ENCODE data around the gene TMEM30A.

The TMEM30A gene

DNA sequence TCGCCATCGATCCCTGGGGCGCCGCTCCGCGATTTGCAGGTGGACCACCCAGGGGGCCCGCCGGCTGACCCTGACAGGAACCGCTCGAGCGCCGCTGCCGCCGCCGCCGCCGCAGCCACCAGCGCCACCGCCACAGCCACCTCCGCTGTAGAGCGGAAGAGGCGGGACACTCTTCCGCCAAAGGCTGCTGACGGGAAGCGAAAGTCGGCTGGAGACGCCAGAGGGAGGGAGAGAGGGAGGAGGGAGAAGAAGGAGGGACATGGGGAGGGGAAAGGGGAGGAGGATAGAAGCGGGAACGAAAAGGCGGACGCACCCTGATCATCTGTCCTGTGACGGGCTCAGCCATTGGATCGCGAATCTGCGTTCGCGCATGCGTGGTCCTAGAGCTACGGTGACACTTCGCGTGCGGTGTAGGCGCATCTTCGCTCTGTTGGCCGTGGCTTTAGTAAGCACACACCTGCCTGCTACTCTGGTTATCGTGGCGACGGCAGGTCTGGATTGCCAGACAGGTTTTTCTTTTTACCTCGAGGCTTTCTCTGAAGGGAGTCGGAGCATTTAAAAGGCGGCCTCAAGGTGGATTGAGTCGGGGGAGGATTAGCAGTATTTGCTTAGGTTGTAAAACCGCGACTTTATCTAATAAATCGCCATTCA lies at the start of gene TMEM30A:
Gene TMEM30A, minus strand, starts transcription at position 161 of the 651 bp plus-strand sequence. Its CDS starts 154 bp downstream, at position 7.
- DNase-seq, result peak; percentile 97

DNA sequence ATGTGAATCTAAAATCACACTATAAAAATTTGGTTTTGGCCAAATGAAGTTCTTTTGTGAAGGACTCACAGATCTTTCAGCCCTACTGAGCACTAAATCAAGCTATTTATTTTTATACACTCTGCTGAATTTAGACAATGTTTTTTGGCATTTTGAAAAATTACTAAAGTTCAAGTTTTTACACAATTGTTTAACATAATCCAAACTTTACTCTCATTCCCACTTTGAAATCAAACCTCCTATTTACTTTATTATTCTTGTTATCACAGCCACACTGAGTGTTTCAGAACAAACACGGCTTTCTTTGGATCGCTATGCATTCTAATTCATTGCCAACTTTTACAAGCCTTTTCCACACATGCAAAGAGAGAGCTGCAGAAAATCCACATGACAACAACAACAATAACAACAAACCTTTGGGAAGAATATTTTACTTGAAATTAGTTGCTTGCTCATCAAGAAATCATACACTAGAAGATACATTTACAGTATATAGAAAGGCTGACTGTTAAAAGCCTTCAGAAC lies 49.1 kb upstream of the TMEM30A start:
- DNase-seq, result no peak

DNA sequence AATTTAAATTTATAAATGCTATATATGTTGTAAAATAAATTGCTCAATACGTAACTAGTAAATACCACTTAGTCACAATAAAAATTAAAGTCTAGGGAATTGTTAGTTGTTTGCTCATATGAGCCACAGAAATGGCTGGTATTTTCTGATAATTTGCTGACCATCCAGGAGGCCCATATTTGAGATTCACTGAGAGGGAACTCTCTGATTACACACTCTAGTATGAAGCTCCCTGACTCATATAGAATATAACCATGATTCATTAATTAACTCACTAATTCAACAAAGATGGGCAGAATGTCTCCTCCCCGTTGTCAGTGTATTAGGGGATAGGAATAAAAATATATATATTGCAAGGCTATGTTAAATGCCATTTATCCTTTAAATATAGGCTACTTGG lies 46.6 kb upstream of the TMEM30A start:
- DNase-seq, result no peak

DNA sequence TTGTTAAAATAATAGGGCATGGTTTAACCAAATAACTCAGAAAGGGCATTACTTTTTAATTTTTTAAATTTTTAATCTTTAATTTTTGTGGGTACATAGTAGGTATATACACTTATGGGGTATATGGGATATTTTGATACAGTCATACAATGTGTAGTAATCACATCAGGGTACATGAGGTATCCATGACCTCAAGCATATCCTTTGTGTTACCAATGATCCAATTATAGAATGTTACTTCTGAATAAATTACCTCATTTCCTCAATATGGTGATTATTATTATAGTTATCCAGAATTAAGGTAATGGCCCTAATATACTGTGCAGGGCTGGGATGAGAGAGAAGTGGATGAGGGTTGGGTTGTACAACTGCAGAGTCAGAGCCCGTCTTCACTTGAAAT lies 45.1 kb upstream of the TMEM30A start:
- no peak for DNase-seq

DNA sequence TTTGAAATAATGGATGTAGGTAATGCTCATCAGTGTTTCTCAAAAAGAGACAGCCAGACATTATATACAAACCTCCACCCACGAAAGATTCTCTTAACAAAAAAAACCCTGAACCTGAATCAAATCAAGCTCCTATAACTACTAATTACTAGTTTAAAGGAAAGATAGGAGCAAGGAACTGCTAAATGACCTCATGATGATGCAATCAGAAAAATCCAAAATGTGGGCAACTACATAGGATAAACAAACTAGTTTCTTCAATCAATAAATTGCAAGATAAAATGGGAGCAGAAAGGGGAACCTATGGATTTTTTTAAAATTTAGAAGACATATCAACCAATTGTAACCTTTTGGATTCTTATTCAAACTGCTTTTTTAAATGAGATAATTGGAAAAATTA lies 43.2 kb upstream of the TMEM30A start:
- DNase-seq, result no peak

DNA sequence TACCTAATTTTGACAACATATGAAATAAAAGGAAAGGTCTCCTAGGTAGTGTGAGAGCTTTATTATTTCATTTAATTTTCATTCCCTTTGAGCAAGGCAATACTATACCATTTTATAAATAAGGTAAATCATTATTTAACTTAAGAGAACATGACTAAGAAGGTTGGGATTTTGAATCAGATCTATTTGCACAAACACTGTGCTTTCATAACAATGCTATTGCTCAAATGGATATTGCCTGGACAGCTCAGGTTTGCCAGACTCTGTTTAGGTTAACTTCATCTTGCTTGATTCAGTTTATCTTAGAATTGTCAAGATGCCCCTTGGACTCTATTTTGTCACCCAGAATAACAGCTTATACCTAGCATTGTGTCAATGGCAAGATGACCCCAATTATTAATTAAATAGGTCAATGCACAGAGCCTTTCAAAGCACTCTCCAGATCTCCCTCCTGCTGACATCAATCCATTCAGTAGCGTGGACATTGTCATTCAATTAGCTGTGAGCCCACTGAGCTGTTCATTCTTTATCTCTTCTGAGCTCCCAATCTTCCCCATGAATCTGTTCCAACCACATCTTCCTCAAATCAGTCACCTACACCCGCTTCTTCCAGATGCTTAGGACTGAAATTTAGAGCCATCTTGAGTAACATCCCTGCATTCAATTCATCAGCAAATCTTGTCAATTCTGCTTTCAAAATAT lies 42.1 kb upstream of the TMEM30A start:
- no peak for DNase-seq

DNA sequence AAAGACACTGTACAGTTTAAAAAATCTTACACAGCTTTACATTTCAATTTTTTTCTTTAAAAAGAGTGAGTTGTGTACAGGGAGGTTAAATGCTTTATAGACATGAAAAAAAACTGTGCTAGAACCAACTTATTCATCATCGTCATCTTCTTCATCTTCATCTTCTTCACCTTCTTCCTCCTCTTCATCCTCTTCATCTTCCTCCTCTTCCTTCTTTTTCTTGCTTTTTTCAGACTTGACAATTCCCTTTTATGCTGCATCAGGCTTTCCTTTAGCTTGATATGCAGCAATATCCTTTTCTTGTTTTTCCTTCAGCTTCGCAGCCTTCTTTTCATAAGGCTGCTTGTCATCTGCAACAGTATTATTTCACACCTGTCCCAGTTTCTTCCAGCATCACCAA lies 34.3 kb upstream of the TMEM30A start:
- DNase-seq, result no peak

DNA sequence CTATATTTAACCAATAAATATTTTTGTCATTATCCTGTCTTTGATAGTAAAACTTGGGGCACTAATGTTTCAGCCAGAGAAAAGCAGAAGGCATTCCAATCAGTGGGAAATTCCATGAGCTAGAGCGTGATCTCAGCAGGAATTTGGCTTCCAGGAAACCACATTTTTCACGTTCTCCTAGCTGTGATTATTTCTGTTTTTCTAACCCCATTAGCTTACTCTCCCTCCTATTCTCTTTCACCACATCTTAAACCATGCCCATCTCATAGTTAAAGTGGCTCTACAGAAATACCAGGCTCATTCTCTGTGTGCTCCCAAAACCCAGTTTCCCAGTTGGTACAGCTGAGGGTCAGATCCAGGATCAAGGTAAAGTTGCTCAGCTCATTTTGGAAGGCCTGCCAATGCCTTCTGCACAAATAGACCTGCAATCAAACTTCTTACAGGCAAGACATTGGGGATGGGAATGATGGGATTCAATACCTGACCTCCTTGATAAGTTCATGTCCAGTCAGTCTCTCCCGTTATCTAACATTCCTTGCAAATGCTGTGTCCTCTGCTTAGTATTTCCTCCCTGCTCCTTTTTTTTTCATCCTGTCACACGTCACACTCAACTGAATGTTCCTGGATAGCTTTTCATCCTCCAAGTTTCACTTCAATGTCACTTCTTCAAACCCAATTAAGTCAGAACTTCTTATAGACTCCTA lies 33.1 kb upstream of the TMEM30A start:
- DNase-seq, result no peak

DNA sequence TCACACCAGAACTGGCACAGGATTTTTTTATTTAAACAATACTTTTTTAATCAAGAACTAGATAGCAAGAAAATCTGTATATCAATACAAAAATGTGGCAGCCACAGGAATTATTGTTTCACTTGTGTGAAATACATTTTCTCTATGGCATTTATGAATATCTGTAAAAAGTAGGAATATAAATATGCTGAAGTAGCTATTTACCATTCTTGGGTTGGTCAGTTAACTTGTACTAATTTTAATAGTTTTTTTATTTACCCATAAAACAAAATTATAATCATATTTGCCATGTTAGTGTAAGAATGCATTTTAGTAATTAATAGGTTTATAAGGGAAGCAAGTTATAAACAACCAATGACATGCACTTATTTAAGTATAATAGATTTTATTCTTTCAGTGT lies 31.4 kb upstream of the TMEM30A start:
- no peak for DNase-seq

DNA sequence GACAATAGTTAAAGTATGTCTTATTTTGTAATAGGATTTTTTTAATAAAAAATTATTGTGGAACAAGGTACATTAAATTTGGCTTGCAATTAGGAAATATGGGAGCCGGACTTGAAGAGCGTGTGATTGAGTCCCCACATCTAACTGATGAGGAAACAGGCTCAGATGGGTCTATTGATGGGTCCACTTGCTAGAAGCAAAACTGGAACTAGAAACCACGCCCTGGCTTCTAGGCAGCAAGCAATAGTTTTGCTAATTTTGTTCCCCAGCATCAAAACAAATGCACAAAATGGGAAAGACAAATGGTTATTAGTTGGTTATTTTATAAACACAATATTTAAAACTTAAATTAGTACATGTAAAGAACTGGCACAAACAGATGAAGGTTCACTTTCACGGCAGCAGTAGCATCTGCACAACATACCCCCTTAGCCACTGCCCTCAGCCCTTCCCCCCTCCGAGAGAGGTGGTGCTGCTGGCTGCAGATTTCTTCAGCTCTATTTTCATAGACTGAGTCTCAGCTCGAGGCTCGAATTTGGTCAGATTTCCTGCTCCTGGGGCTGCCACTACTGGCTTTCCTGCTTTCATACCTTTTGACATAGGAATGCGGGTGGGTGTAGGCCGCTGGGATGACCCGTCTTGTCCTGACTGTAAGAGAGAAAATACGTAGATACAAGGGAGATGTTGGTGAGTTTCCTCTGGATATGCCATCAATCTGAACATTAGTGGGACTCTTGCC lies 23.8 kb upstream of the TMEM30A start:
- DNase-seq, result no peak

DNA sequence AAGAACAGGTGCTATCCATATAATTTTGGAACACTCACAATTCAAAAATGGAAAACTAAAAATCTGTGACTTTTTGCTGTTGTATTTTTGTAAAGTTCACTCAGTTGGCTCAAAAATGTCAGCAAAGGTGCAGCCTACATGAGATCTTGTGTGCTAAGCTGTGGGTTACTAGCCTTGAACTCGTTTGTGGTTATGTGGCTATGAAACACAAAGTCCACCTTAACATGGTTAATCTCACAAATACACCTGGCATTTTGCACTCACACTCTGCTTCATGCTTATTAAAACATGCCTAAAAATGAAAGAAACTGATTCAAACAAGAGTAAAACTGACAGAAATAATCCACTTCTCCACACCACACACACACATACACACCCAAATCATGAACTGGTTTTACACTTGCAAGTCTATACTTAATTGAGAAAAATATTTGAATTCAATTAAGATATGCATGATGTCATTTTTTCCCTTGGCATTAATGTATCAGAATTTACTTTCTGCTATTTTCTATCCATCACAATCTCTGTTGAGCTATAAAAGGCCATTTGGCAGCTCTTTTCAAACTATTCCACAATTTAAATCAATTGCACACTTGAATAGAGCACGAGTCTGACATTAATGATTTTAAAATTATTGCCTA lies 22.9 kb upstream of the TMEM30A start:
- no peak for DNase-seq

DNA sequence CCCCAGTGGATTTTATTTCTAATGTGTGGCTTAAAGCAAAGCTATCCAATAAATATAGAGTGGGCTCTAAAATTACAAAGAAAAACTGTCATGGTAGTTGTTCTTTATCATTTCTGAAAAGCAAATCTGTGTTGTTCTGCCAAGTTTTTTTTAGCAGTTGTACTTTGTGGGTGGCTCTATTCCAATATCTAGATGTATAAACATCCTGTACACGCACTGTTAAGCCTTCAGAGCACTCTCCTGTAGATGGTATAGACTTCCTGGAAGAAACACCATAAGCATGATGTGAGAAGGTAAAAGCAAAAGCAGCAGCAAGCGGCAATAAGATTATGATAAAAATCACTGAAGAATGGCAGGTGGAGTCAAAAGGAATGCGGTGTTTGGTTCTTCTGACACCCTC lies 21.5 kb upstream of the TMEM30A start:
- DNase-seq, result no peak

DNA sequence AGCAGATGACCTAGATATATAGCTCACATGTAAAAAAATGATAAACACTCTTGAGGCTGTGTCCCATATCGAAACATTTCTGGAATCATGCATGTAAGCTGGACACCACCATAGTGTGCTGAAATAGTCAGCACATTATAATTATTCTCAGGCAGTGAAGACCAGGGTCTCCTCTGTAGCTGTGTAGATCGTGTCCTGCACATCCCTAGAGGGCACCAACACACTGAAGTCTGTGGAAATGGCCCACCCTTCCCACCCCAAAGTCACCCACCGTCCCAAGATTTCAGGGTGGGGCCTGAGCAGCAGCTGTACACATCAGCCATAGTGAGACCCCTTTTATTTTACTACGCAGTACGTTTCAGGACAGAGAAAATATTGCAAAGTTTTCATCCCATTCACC lies 21.0 kb upstream of the TMEM30A start:
- DNase-seq, result no peak

DNA sequence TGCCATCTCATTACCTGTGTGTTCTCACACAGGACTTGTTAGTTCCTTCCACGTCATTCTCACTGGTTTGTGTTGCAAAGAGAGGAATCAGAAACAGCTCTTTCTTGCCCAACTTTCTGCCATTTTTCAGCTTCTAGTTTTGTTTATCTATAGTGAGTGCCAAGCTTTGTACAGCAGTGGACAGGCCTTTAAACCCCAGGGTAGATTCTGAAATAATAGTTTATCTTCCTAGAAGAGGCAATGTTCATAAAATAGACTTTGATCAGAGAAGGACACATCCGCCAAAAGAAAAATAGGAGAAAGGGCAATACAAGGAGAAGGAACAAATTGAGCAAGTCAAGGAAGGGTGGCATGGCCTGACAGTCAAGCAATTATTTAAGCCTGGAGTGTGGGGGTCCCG lies 17.7 kb upstream of the TMEM30A start:
- DNase-seq, result no peak

DNA sequence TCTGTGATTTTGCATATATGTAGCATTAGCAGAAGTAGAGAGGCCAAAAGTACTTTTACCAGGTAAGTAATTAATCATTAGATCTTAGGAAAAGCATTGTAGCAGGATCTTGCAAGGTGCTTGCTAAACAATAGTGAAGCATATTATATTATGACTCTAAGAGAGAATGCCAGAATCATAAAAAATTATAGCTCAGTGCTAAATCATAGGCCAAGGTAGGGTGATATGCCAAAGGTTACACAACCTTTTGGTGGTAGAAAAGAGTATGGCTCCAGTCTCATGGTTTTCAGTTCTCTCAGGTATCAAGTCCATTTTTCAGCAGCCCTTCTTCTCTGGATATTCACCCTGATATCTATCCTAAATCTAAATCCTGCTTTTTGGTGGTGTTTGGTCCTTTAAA lies 16.9 kb upstream of the TMEM30A start:
- DNase-seq, result no peak

DNA sequence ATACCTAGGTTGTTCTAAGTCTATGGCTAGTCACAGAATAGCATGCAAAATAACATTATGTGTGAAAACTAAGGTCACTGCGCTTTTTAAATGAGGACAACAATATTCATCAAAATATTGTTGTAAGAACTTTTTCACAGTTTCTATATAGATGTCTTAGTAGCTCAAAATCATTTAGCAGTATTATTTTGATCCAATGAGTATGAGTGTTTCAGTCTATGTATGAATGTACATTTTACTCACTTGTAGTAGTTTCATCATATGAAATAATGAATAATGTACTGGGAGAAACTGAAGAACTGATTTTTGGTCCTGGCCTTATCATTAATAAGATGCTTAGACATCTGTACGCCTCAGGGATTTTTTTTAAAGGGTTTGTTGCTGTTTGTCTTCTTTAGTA lies 16.5 kb upstream of the TMEM30A start:
- no peak for DNase-seq

DNA sequence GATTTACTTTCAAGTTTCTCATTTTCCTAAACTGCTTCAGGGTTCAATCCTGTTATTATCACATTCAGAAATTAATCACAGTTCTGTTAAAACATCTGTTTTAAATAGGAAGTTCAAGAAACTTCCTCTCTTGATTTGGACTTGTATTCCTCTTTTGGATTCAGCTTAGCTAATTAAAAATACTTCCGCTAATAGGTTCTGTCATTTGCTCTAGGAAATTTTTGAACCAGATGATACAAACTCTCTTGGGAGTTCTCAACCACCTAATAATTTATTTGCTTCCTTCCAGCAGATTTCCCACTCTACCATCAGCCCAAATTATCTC lies 15.9 kb upstream of the TMEM30A start:
- DNase-seq, result no peak

DNA sequence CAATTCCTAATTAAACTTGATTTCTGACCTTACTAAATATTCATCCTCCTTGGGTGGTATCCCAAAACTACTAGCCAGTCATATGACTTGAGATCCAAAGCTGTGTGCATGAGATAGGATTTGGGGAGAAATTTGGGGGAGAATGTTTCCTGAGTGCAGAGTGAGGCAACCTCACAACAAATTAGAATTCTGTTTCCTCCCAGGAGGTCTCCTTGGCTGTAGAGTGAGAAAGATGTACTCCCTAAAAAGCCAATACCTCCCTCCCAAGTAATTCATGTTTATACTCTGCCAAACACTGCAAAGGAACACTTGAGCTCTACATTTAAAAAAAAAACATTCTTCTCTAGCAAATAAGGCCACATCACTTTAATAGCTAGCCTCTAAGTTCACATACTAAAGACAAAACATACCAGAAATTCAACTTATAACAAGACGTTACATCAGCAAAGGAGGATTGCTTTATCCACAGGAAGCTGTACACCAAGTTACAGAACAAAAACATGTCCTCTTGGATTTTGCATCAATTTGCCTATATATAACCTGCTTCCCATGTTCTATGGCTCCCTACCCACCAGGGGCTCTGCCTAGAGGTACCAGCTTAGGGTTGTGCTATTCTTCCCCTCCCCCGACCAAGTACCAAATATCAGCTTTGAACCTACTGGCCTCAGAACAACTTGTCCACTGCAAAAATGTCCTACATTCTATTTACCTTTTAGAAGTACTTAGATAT lies 15.4 kb upstream of the TMEM30A start:
- DNase-seq, result no peak

DNA sequence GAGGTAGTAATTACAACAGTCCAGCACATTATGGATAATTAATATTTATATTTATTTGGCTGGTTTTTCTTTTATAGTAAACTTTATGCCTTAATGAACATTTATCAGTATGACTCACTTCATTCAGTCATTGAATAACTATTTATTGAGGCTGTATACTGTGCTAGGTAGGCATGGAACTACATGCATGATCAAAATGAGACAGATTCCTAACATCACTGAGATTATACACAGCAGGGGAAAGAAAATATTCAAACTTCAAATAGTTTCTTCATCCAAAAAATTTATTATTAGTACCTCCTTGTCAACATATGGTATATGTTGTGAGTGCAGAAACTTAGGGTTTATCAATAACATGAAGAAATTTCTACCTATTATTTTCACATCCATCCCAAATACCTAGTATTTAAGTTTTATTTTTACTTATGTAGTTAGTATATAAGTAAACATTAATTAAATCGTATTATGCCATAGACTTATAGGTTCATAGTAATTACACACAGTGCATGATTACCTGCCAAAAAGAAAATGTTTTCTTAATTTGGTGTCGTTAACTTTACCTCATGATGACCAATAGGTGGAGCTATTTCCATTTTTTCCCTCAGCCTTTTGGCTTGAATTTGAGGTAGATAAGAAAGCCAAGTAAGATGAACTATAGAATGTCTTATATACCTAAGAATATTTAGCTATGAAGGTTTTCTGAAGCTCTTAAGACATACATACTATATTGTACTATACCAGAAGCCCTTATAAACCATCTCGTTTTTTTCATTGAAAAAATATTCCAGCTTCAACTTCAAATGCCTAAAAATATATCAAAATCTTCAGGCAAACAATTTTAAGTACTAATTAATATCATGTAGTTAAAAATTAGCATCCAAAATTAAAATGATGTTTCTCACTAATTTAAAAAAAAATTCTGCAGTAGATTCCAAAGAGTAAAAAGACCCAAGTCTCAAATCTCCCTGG lies 12.5 kb upstream of the TMEM30A start:
- DNase-seq, result peak; percentile 51

DNA sequence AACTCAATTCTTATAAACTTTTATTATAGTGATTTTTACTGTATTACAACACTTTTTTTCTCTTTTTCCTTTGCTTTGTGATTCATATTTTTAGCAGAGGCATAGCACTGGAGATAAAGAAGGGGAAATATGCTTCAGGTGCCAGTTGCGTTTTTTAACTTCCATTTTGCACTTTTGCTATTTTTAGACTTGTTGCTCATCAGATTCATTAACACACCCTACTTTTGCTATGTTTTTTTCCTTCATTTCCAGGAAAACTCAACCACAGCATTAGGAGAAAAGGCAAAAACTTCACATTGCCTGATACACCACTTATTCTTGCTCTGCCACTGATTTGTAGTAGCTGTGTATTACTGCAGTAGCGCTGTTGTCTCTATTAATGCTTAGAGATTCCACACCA lies 8.0 kb upstream of the TMEM30A start:
- DNase-seq, result no peak

DNA sequence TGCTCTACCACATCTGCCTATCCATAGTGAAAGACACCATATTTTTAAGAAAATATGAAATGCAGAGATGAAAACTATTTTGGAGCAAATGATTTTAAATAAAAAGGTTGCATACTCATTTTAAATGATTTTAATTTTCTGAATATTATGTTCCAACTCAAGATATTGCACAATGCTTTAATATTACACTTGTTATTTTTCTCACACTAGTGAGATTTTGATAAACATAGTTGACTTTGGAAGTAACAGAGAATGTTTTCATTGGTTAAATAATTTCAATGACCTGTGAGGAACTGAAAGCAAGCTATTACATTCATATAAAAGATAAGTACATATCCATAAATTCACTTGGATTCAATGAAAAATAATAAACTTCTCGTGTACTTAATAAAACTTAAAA lies 7.2 kb upstream of the TMEM30A start:
- DNase-seq, result no peak

Data from NCI-H1694 treated with DMSO at 0.1 percent for 48 hours (cell line).